K562 (cell line): Measurements from ENCODE around the gene MTX3. TPM values are rescaled to one million over a fixed set of nuclear protein-coding genes. Genes with fewer than 3 reads are reported as not detected.

Experiments used
- ATAC-seq: fragments of 200-7000 bp; cut with Tn5 transposase; 3 replicates; pipeline ENCODE4 v1.9.1; 2020; ENCODE audit warnings: moderate library complexity
- BruUV-seq: library from RNA; stranded (reverse); fragments of 400-500 nt; replicated peaks from 2 replicates; lab custom pipeline; 2021; lab: Mats Ljungman, UMichigan
- CTCF ChIA-PET: fragments of 300-600 bp; formaldehyde crosslinking; extraction: SDS; loops from one replicate; lab custom pipeline; 2021; ENCODE audit warnings: low intra/inter-chr PET ratio; lab: Yijun Ruan, JAX
- POLR2A ChIA-PET: fragments of 300-600, 350-650 bp; sonication (Branson Sonifier 250); formaldehyde crosslinking; extraction: SDS; loops from one replicate; lab custom pipeline; 2021; ENCODE audit warnings: antibody characterized with exemption, inconsistent platforms; lab: Yijun Ruan, JAX
- DNase-seq, 4 experiments: peaks; one replicate each; pipeline versions ENCODE4 v3.0.0 to v3.0.0-alpha.2; 2011 to 2018; ENCODE audit warnings: low spot score in 3 of 4, mixed read lengths in 3 of 4; ENCODE audit errors: extremely low read depth in 1 of 4
- FAIRE-seq: peaks from 2 replicates; lab custom pipeline; 2011; peaks lifted over from hg19 to GRCh38; lab: Jason Lieb, UNC
- H2AFZ ChIP-seq: 2 replicates; pipeline ENCODE4 v1.6.0; 2011; ENCODE audit warnings: low read depth, low read length, control low read depth, inconsistent platforms
- H3K27ac ChIP-seq: fragments of 200-600 bp; 3 replicates; pipeline ENCODE4 v1.8.0; 2011; ENCODE audit warnings: low read depth, mild to moderate bottlenecking, control low read depth, inconsistent platforms, low read length, moderate library complexity, mixed read lengths; ENCODE audit errors: extremely low read depth
- H3K27me3 ChIP-seq, 2 experiments: fragments of 300-600 bp in 1 of 2; 2 replicates in 1 of 2; 3 replicates in 1 of 2; pipeline versions ENCODE4 v1.6.0 to v1.8.0; 2011; ENCODE audit warnings: inconsistent platforms in 2 of 2, low read length in 2 of 2, mild to moderate bottlenecking in 1 of 2, mixed read lengths in 1 of 2, moderate library complexity in 1 of 2; ENCODE audit not compliant: control insufficient read depth in 2 of 2, insufficient read depth in 2 of 2
- H3K36me3 ChIP-seq: fragments of 300-600 bp; 3 replicates; pipeline ENCODE4 v1.8.0; 2011; ENCODE audit warnings: mild to moderate bottlenecking, low read length, inconsistent platforms; ENCODE audit not compliant: control insufficient read depth, insufficient read depth
- H3K4me1 ChIP-seq, 2 experiments: fragments of 200-600 bp in 1 of 2; replicated peaks in 1 of 2; 2 replicates in 1 of 2; 3 replicates in 1 of 2; pipeline versions ENCODE4 v1.5.1 to v1.8.0; 2011; ENCODE audit warnings: inconsistent platforms in 2 of 2, low read length in 2 of 2, mild to moderate bottlenecking in 1 of 2, mixed read lengths in 1 of 2, moderate library complexity in 1 of 2; ENCODE audit not compliant: control insufficient read depth in 2 of 2, insufficient read depth in 2 of 2
- H3K4me2 ChIP-seq: 2 replicates; pipeline ENCODE4 v1.6.1; 2011; ENCODE audit warnings: low read length, control low read depth, inconsistent platforms, mixed read lengths; ENCODE audit not compliant: insufficient read depth
- H3K4me3 ChIP-seq: fragments of 200-600 bp; sonication (generic), shearing (Covaris generic); 2 replicates; pipeline ENCODE4 v1.5.1; 2016; ENCODE audit warnings: control low read depth, inconsistent platforms
- H3K79me2 ChIP-seq: fragments of 200-600 bp; 3 replicates; pipeline ENCODE4 v1.8.0; 2011; ENCODE audit warnings: low read length, inconsistent platforms; ENCODE audit not compliant: control insufficient read depth, insufficient read depth
- H3K9ac ChIP-seq, 2 experiments: 2 replicates each; pipeline versions ENCODE4 v1.6.0 to v1.6.1; 2011; ENCODE audit warnings: low read depth in 2 of 2, low read length in 2 of 2, control low read depth in 1 of 2, inconsistent platforms in 1 of 2, mild to moderate bottlenecking in 1 of 2, mixed read lengths in 1 of 2; ENCODE audit not compliant: insufficient read depth in 1 of 2
- H3K9me1 ChIP-seq: one replicate; pipeline ENCODE4 v1.6.0; 2011; ENCODE audit warnings: inconsistent platforms, mild to moderate bottlenecking, low read length, moderate library complexity; ENCODE audit not compliant: control insufficient read depth, insufficient read depth
- H3K9me3 ChIP-seq: replicated peaks from 2 replicates; pipeline ENCODE4 v1.5.1; 2011; ENCODE audit warnings: low read depth, low read length, inconsistent platforms; ENCODE audit not compliant: control insufficient read depth, insufficient read depth
- H4K20me1 ChIP-seq: replicated peaks from 2 replicates; pipeline ENCODE4 v1.6.1; 2011; ENCODE audit warnings: low read length, inconsistent platforms, mixed read lengths; ENCODE audit not compliant: control insufficient read depth, insufficient read depth
- EP400 ChIP-seq: fragments of 450-650 bp; IDR thresholded peaks from 2 replicates; pipeline ENCODE4 v1.6.1; 2017; ENCODE audit warnings: antibody characterized with exemption, mild to moderate bottlenecking, moderate library complexity
- FOS ChIP-seq: IDR thresholded peaks from 3 replicates; pipeline ENCODE4 v1.6.1; 2011; ENCODE audit not compliant: insufficient read length; ENCODE audit errors: extremely low read depth
- FOXP1 ChIP-seq: sonication (generic); formaldehyde crosslinking; IDR thresholded peaks from 2 replicates; pipeline ENCODE4 v1.8.0; 2022; ENCODE audit warnings: mild to moderate bottlenecking, missing genetic modification reagents
- KDM5B ChIP-seq: fragments of 200-600 bp; sonication (generic); IDR thresholded peaks from 2 replicates; pipeline ENCODE4 v1.6.1; 2012; ENCODE audit warnings: low read depth, mild to moderate bottlenecking, moderate library complexity, low read length, control low read depth, inconsistent platforms; ENCODE audit not compliant: insufficient replicate concordance
- NR2C2 ChIP-seq, 2 experiments: fragments of 200-800 bp in 1 of 2; sonication (Bioruptor generic) in 1 of 2; sonication (generic) in 1 of 2; formaldehyde crosslinking in 1 of 2; IDR thresholded peaks; 2 replicates each; pipeline versions ENCODE4 v1.6.1 to v1.8.0; 2016 to 2022; ENCODE audit warnings: mild to moderate bottlenecking in 1 of 2, missing compliant biosample characterization in 1 of 2, missing genetic modification characterization in 1 of 2, missing genetic modification reagents in 1 of 2
- ZBED1 ChIP-seq: IDR thresholded peaks from 2 replicates; pipeline ENCODE4 v1.6.1; 2014
- ZNF24 ChIP-seq: fragments of 450-650 bp; IDR thresholded peaks from 2 replicates; pipeline ENCODE4 v1.6.1; 2016
- ZNF764 ChIP-seq: fragments of 250-450 bp; sonication (Bioruptor Pico); IDR thresholded peaks from 2 replicates; pipeline ENCODE4 v1.4.0; 2020; ENCODE audit warnings: low read depth, mild to moderate bottlenecking, moderate library complexity
- WGBS: fragments of 100-300 bp; shearing (Covaris generic); methylation state at CpG from one replicate; pipeline ENCODE4 v1.1.6; 2016; ENCODE audit warnings: low coverage, mixed read lengths; ENCODE audit not compliant: insufficient coverage; ENCODE audit errors: missing lambda C conversion rate; 5-methylcytosine and 5-hydroxymethylcytosine counted together
- in situ Hi-C: fragments of 300-500 bp; cut with MboI; formaldehyde crosslinking; loops from 4 replicates; pipeline ENCODE4 v1.15.0; 2018; ENCODE audit warnings: inconsistent platforms, mixed read lengths
- intact Hi-C: fragments of 100-400 bp; cut with micrococcal nuclease; formaldehyde crosslinking; loops from 2 replicates; pipeline ENCODE4 v1.14.2; 2022
- polyA plus RNA-seq, 8 experiments: library from polyadenylated mRNA; depleted of rRNA in 4 of 8; stranded (reverse) in 5 of 8; unstranded in 3 of 8; fragments of >200 nt; fragmentation: Nextera tagmentation in 2 of 8; fragmentation: Illumina TruSeq in 1 of 8; extraction: Ambion mirVana in 2 of 8; extraction: Trizol in 1 of 8; gene quantifications; 2 replicates each; pipeline versions ENCODE4 v1.2.1 to v1.2.3, GENCODE V29; 2011 to 2014; ENCODE audit warnings: inconsistent platforms in 1 of 8, missing spikeins in 1 of 8
- total RNA-seq, 7 experiments: library from RNA; depleted of rRNA in 6 of 7; stranded (reverse); fragments of >200 nt in 6 of 7; fragmentation: Illumina TruSeq in 2 of 7; extraction: Trizol in 2 of 7; gene quantifications; 2 replicates each; pipeline versions ENCODE4 v1.2.1 to v1.2.3, GENCODE V29; 2011 to 2021; ENCODE audit warnings: low replicate concordance in 1 of 7

MTX3 gene
- total and polyA plus RNA-seq, 9 of the 15 experiments (the other 6 are each of a cell fraction or from before 2014, with no cell fraction given) = 0.04 to 0.36 (median 0.15) TPM; not detected in 1

DNA sequence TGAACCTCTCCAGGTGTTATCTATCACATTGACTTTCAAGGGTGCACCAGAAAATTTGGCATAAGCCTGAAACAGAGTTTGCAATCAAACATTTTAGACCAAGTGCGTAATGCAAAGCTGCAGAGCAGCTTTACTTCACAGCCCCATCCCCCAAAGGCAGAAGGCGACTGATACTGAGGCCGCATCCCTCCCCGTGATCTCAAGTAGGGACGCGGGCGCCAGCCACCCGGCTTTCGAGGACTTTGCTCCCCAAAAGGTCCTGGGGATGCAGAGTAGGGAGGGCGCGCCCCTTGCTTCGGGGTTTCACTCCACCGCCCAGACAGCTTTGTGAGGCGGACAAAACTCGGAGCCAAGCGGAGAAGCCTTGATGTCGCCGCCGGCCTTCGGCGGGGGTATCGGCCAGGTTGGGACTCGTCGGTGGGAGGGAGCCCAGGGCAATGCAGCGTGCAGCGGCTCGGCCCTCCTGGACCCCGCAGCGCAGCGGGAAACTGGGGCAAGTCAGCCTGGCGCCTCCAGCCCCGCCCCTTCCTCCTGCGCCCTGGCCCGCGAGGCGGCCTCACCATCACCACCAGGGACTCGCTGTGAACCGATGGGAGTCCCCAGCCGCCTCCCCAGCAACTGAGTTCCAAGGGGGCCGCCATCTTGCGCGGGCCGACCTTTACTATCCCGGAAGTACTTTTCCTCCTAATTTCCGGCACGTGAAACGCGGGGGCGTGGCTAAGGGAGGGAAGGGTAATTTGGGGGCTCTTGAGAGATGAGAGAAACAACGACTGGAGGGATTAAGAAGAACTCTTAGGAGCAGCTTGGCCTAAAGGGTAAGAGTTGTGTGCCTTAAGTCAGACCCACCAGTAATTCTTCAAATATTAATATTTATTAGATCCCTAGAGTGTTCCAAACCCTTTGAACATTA is at the start of gene MTX3 (continued):
- TF ChIP-seq FOS (no peak), ZNF764 (CRISPR knock-in tag) (no peak), KDM5B (no peak), ZBED1 (no peak), EP400 (no peak), NR2C2 (CRISPR knock-in tag; IDR thresholded peaks at IDR 0.05) (peak; percentile 93), NR2C2 (tag; IDR thresholded peaks at IDR 0.05) (peak; percentile 92)

- Histone ChIP-seq H2AFZ (no peak overlapping the region), H3K27ac (no peak overlapping the region), H3K27me3 (peaks cover 27 to 38% of the 10 kb centered on the region in 2 experiments), H3K36me3 (no peaks in the 10 kb centered on the region), H3K4me3 (no peak overlapping the region), H3K9me1 (no peaks in the 10 kb centered on the region), H3K4me2 (no peak overlapping the region), H3K4me1 (peaks cover 0 to 4% of the 10 kb centered on the region in 2 experiments; a peak in 1 of 5 replicates)
- 5% methylated on average over 2 of the region's 2 CpGs for WGBS
- ATAC-seq (no peak), FAIRE-seq (no peak), DNase-seq (no peak)
- POLR2A ChIA-PET = no interaction called here
- CTCF ChIA-PET = no interaction called here
- intact Hi-C loops = no loop called here
- no TSS peak for BruUV-seq
- TF ChIP-seq ZNF24 = no peak
- TF ChIP-seq FOXP1 (CRISPR knock-in tag) = no peak
- TF ChIP-seq, all 486 proteins: peak for 0
- H3K9ac ChIP-seq = no peak overlapping the region
- H3K9me3 ChIP-seq = no peaks in the 10 kb centered on the region
- in situ Hi-C loops = no loop called here
- H3K79me2 ChIP-seq = no peaks in the 10 kb centered on the region
- no peaks in the 10 kb centered on the region for H4K20me1 ChIP-seq
Measured at GRCh38 chr5:80039650-80040049, 48.6 kb upstream of the MTX3 start.
